ENCODE data around the gene CPSF6. TPM values are rescaled to one million over a fixed set of nuclear protein-coding genes. Genes with fewer than 3 reads are reported as not detected.

The CPSF6 gene
- total RNA-seq, 4 donors from 2014 or later: 17.6 to 49.2 (median 29.0) TPM

DNA sequence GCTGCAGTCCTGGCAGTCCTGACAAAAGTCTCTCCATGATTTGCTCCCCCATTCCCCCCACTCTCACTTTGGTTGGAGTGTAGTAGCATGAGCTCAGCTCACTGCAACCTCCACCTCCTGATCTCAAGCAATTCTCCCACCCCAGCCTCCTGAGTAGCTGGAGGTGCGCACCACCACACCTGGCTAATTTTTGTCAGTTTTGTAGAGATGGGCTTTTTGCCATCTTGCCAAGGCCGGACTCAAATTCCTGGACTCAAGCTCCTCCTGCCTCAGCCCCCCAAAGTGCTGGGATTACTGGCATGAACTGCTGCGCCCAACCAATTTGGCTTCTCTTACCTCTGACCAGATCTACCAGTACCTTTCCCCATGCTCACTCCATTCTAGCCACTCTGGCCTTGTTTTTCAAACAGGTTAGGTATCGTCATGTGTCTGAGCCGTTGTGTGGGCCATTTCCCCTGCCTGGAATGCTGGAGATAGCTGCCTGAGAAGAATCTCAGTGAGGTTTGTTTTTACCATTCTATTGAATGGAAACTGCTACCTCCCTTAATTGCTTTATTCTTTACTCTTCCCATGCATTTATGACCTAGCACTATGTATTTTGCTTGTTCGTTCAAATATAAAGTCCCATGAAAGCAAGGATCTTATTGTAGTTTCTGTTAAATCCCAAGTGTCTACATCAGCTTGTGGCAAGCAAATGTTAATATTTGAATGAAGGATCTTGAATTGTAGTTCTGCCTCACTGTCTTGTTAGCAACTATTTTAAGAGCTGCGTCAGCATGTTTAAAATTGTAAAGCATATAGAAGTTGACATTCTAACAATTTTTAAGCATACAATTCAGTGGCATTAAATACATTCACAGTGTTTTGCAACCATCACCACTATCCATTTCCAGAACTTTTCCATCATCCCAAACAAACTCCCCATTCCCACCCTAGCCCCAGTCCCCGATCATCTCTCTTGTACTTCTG, 39.7 kb downstream of the CPSF6 start:
- peaks cover 0 to 16% (median 10%) of the 10 kb centered on the region in 4 donors for H3K4me1 ChIP-seq
- 81% methylated on average over 8 of the region's 8 CpGs for WGBS
- no peaks in the 10 kb centered on the region for H3K36me3 ChIP-seq
- no peak for DNase-seq (ENCODE audit: extremely low spot score)
- TF ChIP-seq EP300 (IDR thresholded peaks at IDR 0.05): no peak
- H3K27ac ChIP-seq (replicated peaks in 1 of 4): no peak overlapping the region
- H3K9me3 ChIP-seq: no peaks in the 10 kb centered on the region
- intact Hi-C loops (cut with DNase I): no loop called here
- no peaks in the 10 kb centered on the region for H3K27me3 ChIP-seq
- H3K4me3 ChIP-seq: no peak overlapping the region

DNA sequence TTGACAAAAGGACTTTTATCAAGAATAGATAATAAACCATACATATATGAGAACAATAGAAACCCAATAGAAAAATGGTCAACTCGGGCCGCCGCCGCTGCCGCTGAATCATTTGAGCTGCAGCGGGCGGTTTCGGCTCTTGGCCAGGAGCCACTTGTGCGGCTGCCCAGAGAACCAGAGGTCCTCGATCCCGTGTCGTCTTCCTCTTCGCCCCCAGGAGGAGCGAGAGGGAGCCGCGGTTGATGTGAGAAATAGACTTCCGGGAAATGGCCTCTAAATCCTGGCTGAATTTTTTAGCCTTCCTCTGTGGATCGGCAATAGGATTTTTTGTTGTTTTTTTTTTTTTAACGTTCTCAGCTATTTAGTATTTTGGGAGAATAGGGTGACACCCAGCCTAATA, 44.8 kb downstream of the CPSF6 start:
- Histone ChIP-seq H3K27ac (replicated peaks in 1 of 4) (no peak overlapping the region), H3K4me1 (peaks cover 0 to 17% (median 13%) of the 10 kb centered on the region in 4 donors), H3K27me3 (peaks cover 0 to 7% (median 3%) of the 10 kb centered on the region in 4 donors), H3K4me3 (peak overlapping the region; percentile 34 to 54 (median 36)), H3K36me3 (no peaks in the 10 kb centered on the region), H3K9me3 (no peaks in the 10 kb centered on the region)
- intact Hi-C loops (cut with DNase I): no loop called here
- no peak for DNase-seq (ENCODE audit: extremely low spot score)
- TF ChIP-seq, protein P1, sequence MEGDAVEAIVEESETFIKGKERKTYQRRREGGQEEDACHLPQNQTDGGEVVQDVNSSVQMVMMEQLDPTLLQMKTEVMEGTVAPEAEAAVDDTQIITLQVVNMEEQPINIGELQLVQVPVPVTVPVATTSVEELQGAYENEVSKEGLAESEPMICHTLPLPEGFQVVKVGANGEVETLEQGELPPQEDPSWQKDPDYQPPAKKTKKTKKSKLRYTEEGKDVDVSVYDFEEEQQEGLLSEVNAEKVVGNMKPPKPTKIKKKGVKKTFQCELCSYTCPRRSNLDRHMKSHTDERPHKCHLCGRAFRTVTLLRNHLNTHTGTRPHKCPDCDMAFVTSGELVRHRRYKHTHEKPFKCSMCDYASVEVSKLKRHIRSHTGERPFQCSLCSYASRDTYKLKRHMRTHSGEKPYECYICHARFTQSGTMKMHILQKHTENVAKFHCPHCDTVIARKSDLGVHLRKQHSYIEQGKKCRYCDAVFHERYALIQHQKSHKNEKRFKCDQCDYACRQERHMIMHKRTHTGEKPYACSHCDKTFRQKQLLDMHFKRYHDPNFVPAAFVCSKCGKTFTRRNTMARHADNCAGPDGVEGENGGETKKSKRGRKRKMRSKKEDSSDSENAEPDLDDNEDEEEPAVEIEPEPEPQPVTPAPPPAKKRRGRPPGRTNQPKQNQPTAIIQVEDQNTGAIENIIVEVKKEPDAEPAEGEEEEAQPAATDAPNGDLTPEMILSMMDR (IDR thresholded peaks at IDR 0.05): peak in 1 of 3 experiments; percentile 30
- TF ChIP-seq EP300 (IDR thresholded peaks at IDR 0.05): no peak
- peak; percentile 37 to 47 for TF ChIP-seq POLR2AphosphoS5 (IDR thresholded peaks at IDR 0.05)
- WGBS: 10% methylated on average over 19 of the region's 19 CpGs

DNA sequence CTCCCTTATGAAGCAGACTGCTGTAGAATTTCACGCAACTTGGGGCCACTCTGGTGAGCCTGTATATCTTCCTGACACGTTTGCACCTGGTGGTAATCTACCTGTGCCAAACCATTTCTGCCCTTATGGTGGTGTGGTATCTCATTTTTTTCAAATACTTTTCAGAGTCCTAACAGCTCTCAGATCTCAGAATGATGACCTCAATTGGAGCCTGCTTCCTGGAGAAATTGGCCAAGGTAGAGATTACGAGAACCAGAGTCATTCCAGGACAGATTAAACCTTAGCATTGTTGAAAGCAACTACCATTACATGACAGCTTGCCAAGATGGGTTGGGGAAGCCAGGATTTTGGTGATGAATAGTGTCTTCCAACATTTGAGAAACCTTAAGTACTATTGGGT, 48.2 kb downstream of the CPSF6 start:
- intact Hi-C loops (cut with DNase I): no loop called here
- WGBS: 80% methylated on average over 2 of the region's 3 CpGs
- no peak for DNase-seq (ENCODE audit: extremely low spot score)
- peaks cover 0 to 20% (median 9%) of the 10 kb centered on the region in 4 donors for H3K27me3 ChIP-seq
- no peaks in the 10 kb centered on the region for H3K36me3 ChIP-seq
- H3K4me1 ChIP-seq: peaks cover 0 to 17% (median 13%) of the 10 kb centered on the region in 4 donors
- H3K9me3 ChIP-seq: no peaks in the 10 kb centered on the region
- H3K4me3 ChIP-seq: no peak overlapping the region
- no peak overlapping the region for H3K27ac ChIP-seq (replicated peaks in 1 of 4)
- no peak for TF ChIP-seq POLR2AphosphoS5 (IDR thresholded peaks at IDR 0.05)
- no peak for TF ChIP-seq EP300 (IDR thresholded peaks at IDR 0.05)
- TF ChIP-seq POLR2A (IDR thresholded peaks at IDR 0.05; ENCODE audit: low read depth): no peak
- TF ChIP-seq, protein P1 (IDR thresholded peaks at IDR 0.05): no peak

DNA sequence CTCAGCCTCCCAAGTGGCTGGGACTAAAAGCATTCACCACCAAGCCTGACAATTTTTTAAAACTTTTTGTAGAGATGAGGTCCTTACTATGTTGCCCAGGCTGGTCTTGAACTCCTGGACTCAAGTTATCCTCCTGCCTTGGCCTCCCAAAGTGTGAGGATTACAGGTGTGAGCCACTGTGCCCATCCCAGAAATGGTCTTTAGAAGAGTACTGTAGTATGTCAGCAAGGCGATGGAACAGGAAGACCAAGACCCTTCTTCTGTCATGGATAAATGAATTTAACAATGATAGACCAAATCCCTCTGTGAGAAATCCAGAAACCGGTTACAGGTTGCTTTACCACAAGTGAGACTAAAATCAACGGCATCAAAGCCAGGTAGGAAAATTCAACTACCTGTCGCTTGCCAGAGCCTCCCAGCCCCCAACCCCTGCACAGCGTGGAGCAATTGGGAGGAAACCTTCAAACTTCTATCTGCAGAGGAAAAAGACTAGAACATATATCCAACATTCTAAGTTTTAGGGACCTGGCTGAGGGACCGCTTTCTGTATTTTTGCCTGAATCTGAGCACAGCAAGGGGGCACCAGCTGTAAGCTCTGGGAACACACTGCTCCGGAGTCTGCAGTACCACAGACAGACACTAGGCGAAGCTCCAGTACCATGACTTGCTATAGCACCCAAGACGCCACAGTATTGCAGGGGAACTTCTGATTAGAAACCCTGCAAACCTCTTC, 51.3 kb downstream of the CPSF6 start:
- Histone ChIP-seq H3K9me3 (no peaks in the 10 kb centered on the region), H3K4me3 (no peak overlapping the region), H3K27me3 (peaks cover 0 to 32% (median 9%) of the 10 kb centered on the region in 4 donors), H3K4me1 (no peaks in the 10 kb centered on the region), H3K36me3 (no peaks in the 10 kb centered on the region), H3K27ac (replicated peaks in 1 of 4) (no peak overlapping the region)
- no peak for TF ChIP-seq POLR2A (IDR thresholded peaks at IDR 0.05; ENCODE audit: low read depth)
- TF ChIP-seq, protein P1 (IDR thresholded peaks at IDR 0.05): peak; percentile 40 to 71 (median 59)
- intact Hi-C loops (cut with DNase I): no loop called here
- DNase-seq (ENCODE audit: extremely low spot score): no peak
- 32% methylated on average over 9 of the region's 9 CpGs for WGBS

DNA sequence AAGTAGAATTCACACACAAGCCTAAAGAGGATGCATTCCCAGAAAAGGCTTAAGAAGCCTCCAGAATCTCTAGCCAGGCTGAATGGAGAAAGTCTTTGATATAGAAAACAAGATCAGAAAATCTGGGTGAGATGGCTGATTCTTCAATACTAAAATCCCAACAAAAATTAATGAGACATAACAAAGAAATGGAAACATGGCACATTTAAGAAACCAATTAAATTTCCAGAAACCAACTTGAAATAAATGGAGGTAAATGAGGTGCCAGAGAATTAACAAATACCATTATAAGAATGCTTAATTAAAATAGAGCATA, 51.9 kb downstream of the CPSF6 start:
- H3K4me3 ChIP-seq: no peak overlapping the region
- DNase-seq (ENCODE audit: extremely low spot score): no peak
- H3K27me3 ChIP-seq: peaks cover 0 to 34% (median 9%) of the 10 kb centered on the region in 4 donors
- H3K4me1 ChIP-seq: no peaks in the 10 kb centered on the region
- no peaks in the 10 kb centered on the region for H3K36me3 ChIP-seq
- no peak overlapping the region for H3K27ac ChIP-seq (replicated peaks in 1 of 4)
- intact Hi-C loops (cut with DNase I): no loop called here
- H3K9me3 ChIP-seq: no peaks in the 10 kb centered on the region
- TF ChIP-seq EP300 (IDR thresholded peaks at IDR 0.05): no peak
- TF ChIP-seq POLR2A (IDR thresholded peaks at IDR 0.05; ENCODE audit: low read depth): no peak
- TF ChIP-seq, protein P1 (IDR thresholded peaks at IDR 0.05): no peak
- TF ChIP-seq POLR2AphosphoS5 (IDR thresholded peaks at IDR 0.05): no peak
